SU-DHL-6 (cell line): ENCODE results near the gene COL1A2.

Experiments used
- H2AFZ ChIP-seq: fragments of 200-600 bp; sonication (generic); 2 replicates; pipeline ENCODE4 v1.6.1; 2014; ENCODE audit warnings: low read depth, mild to moderate bottlenecking, moderate library complexity, mixed read lengths, antibody characterized with exemption, low read length; ENCODE audit not compliant: severe bottlenecking
- H3F3A ChIP-seq: fragments of 200-600 bp; shearing (Covaris generic); 2 replicates; pipeline ENCODE4 v1.6.0; 2016; ENCODE audit warnings: antibody characterized with exemption, mild to moderate bottlenecking; ENCODE audit not compliant: insufficient read depth
- H3K27ac ChIP-seq: fragments of 200-600 bp; sonication (generic); 2 replicates; pipeline ENCODE4 v1.5.1; 2016; ENCODE audit warnings: low read depth, mild to moderate bottlenecking, low read length, moderate library complexity, mixed read lengths
- H3K27me3 ChIP-seq: fragments of 200-600 bp; sonication (generic), shearing (Covaris generic); 2 replicates; pipeline ENCODE4 v1.6.0; 2014; ENCODE audit warnings: mild to moderate bottlenecking, low read length
- H3K36me3 ChIP-seq: fragments of 200-600 bp; sonication (generic); 2 replicates; pipeline ENCODE4 v1.6.1; 2014; ENCODE audit warnings: mild to moderate bottlenecking, low read length, mixed read lengths
- H3K4me2 ChIP-seq: fragments of 300-600, 200-600 bp; shearing (Covaris generic), sonication (generic); 2 replicates; pipeline ENCODE4 v1.6.0; 2014; ENCODE audit warnings: low read length, low read depth, mild to moderate bottlenecking; ENCODE audit not compliant: poor library complexity, severe bottlenecking
- H3K4me3 ChIP-seq: fragments of 200-600 bp; sonication (generic); 2 replicates; pipeline ENCODE4 v1.5.1; 2014; ENCODE audit warnings: antibody characterized with exemption, low read length, mild to moderate bottlenecking, mixed read lengths; ENCODE audit not compliant: insufficient read depth, poor library complexity, severe bottlenecking
- H3K79me2 ChIP-seq: fragments of 200-600 bp; sonication (generic); 2 replicates; pipeline ENCODE4 v1.6.1; 2014; ENCODE audit warnings: mild to moderate bottlenecking, low read length, moderate library complexity; ENCODE audit not compliant: insufficient read depth
- H3K9ac ChIP-seq: fragments of 200-600 bp; sonication (generic); 2 replicates; pipeline ENCODE4 v1.7.0; 2014; ENCODE audit warnings: mild to moderate bottlenecking, low read length
- H3K9me2 ChIP-seq: fragments of 200-600 bp; sonication (generic); replicated peaks from 2 replicates; pipeline ENCODE4 v1.6.1; 2014; ENCODE audit warnings: low read length; ENCODE audit not compliant: insufficient read depth
- H3K9me3 ChIP-seq: fragments of 200-600 bp; sonication (generic); 2 replicates; pipeline ENCODE4 v1.6.1; 2014; ENCODE audit warnings: low read length, mixed read lengths; ENCODE audit not compliant: insufficient read depth
- H4K20me1 ChIP-seq: fragments of 200-600 bp; sonication (generic); 2 replicates; pipeline ENCODE4 v1.6.1; 2014; ENCODE audit warnings: low read depth, mild to moderate bottlenecking, antibody characterized with exemption, low read length, moderate library complexity, mixed read lengths
- EZH2phosphoT487 ChIP-seq: fragments of 200-600 bp; sonication (generic), shearing (Covaris generic); conservative IDR thresholded peaks from 2 replicates; pipeline ENCODE4 v1.6.1; 2018; ENCODE audit warnings: mild to moderate bottlenecking, antibody characterized with exemption, low read length, moderate library complexity, mixed read lengths
- TF ChIP-seq, protein P1 (sequence below): fragments of 200-600 bp; sonication (generic); IDR thresholded peaks from one replicate; pipeline ENCODE4 v1.5.1; 2017; ENCODE audit warnings: antibody characterized with exemption, mild to moderate bottlenecking, low read length, moderate library complexity; ENCODE audit not compliant: insufficient read depth, poor library complexity, severe bottlenecking

The COL1A2 gene

GRCh38 chr7:94444813-94445212, 50.1 kb downstream of the COL1A2 start:
- Histone ChIP-seq H3F3A (no peaks in the 10 kb centered on the region), H3K4me2 (no peak overlapping the region), H3K36me3 (no peaks in the 10 kb centered on the region), H3K79me2 (no peaks in the 10 kb centered on the region), H3K4me3 (no peak overlapping the region), H3K9me3 (no peaks in the 10 kb centered on the region), H2AFZ (peak overlapping the region; percentile 17), H4K20me1 (no peaks in the 10 kb centered on the region), H3K27me3 (no peaks in the 10 kb centered on the region), H3K9ac (no peak overlapping the region), H3K9me2 (no peaks in the 10 kb centered on the region), H3K27ac (no peak overlapping the region)
- no peak for TF ChIP-seq EZH2phosphoT487
- TF ChIP-seq, protein P1, sequence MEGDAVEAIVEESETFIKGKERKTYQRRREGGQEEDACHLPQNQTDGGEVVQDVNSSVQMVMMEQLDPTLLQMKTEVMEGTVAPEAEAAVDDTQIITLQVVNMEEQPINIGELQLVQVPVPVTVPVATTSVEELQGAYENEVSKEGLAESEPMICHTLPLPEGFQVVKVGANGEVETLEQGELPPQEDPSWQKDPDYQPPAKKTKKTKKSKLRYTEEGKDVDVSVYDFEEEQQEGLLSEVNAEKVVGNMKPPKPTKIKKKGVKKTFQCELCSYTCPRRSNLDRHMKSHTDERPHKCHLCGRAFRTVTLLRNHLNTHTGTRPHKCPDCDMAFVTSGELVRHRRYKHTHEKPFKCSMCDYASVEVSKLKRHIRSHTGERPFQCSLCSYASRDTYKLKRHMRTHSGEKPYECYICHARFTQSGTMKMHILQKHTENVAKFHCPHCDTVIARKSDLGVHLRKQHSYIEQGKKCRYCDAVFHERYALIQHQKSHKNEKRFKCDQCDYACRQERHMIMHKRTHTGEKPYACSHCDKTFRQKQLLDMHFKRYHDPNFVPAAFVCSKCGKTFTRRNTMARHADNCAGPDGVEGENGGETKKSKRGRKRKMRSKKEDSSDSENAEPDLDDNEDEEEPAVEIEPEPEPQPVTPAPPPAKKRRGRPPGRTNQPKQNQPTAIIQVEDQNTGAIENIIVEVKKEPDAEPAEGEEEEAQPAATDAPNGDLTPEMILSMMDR, result no peak

DNA sequence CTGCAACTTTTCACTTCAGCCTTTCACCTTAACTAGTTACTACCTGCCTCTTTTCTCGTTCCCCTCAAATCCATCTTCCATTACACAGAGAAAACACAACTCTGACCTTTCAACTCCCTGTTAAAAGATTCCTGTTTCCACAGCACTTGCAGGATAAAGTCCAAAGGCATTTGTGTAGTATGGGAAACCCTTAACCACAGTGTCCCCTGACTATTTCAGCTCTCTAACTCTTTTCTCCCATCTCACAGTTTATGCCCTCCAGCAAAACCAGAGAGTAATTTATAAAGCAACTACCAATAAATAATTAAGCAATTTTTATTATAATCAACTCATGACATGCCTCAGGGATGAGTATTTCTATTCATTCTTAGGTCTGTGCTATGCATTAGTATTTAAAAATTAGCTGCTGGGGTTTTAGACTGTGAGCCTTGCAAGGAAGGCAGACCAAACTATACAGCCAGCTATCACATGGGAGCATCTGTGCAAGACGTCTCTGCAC, 51.0 kb downstream of the COL1A2 start:
- Histone ChIP-seq H3K9me2 (no peaks in the 10 kb centered on the region), H3K4me2 (no peak overlapping the region), H2AFZ (no peak overlapping the region)

GRCh38 chr7:94446308-94446707, 51.6 kb downstream of the COL1A2 start:
- Histone ChIP-seq H3K9ac (no peak overlapping the region), H3K79me2 (no peaks in the 10 kb centered on the region), H3K9me2 (no peaks in the 10 kb centered on the region), H3K27ac (no peak overlapping the region), H3K4me2 (no peak overlapping the region), H4K20me1 (no peaks in the 10 kb centered on the region), H2AFZ (no peak overlapping the region), H3K9me3 (no peaks in the 10 kb centered on the region), H3F3A (no peaks in the 10 kb centered on the region), H3K4me3 (no peak overlapping the region), H3K27me3 (no peaks in the 10 kb centered on the region), H3K36me3 (no peaks in the 10 kb centered on the region)
- TF ChIP-seq, protein P1, result no peak
- no peak for TF ChIP-seq EZH2phosphoT487

More for the DNA sequence above, 51.0 kb downstream of the COL1A2 start:
- H3K27me3 ChIP-seq, result no peaks in the 10 kb centered on the region
- H3K79me2 ChIP-seq, result no peaks in the 10 kb centered on the region
- H4K20me1 ChIP-seq, result no peaks in the 10 kb centered on the region
- TF ChIP-seq, protein P1, result no peak
- TF ChIP-seq EZH2phosphoT487, result no peak
- H3F3A ChIP-seq, result no peaks in the 10 kb centered on the region
- H3K36me3 ChIP-seq, result no peaks in the 10 kb centered on the region
- no peak overlapping the region for H3K27ac ChIP-seq
- no peak overlapping the region for H3K9ac ChIP-seq
- H3K4me3 ChIP-seq, result no peak overlapping the region
- H3K9me3 ChIP-seq, result no peaks in the 10 kb centered on the region
